Globus pallidus (tissue), 1 donor: ENCODE data around the gene TGFBR2.

Experiments used
- DNase-seq: peaks from one replicate; pipeline ENCODE4 v3.0.0-alpha.2; 2015; ENCODE audit warnings: low spot score

Gene TGFBR2

GRCh38 chr3:30602946-30603345 is 3.5 kb upstream of the TGFBR2 start:
- DNase-seq: no peak

GRCh38 chr3:30604093-30604492 is 2.3 kb upstream of the TGFBR2 start:
- peak; percentile 43 for DNase-seq

GRCh38 chr3:30604558-30604957 is 1.8 kb upstream of the TGFBR2 start:
- peak; percentile 38 for DNase-seq

GRCh38 chr3:30605005-30605404 is 1.4 kb upstream of the TGFBR2 start:
- DNase-seq: no peak

- DNase-seq: no peak
Observed at GRCh38 chr3:30605706-30606300, 598 bp upstream of the TGFBR2 start.

- DNase-seq: no peak
Observed at GRCh38 chr3:30607032-30607833, 832 bp downstream of the TGFBR2 start.

- no peak for DNase-seq
Observed at GRCh38 chr3:30608598-30608947, 2.2 kb downstream of the TGFBR2 start.

GRCh38 chr3:30609930-30610701 is 3.7 kb downstream of the TGFBR2 start:
- no peak for DNase-seq

GRCh38 chr3:30610702-30611368 is 4.4 kb downstream of the TGFBR2 start:
- DNase-seq: no peak

GRCh38 chr3:30611613-30612436 is 5.4 kb downstream of the TGFBR2 start:
- no peak for DNase-seq

GRCh38 chr3:30612437-30613132 is 6.2 kb downstream of the TGFBR2 start:
- DNase-seq: no peak

GRCh38 chr3:30613133-30613825 is 6.9 kb downstream of the TGFBR2 start:
- DNase-seq: no peak

GRCh38 chr3:30614373-30614772 is 8.0 kb downstream of the TGFBR2 start:
- no peak for DNase-seq

- DNase-seq: no peak
Observed at GRCh38 chr3:30614943-30615342, 8.5 kb downstream of the TGFBR2 start.

GRCh38 chr3:30615615-30616346 is 9.4 kb downstream of the TGFBR2 start:
- no peak for DNase-seq

GRCh38 chr3:30616347-30617027 is 10.1 kb downstream of the TGFBR2 start:
- no peak for DNase-seq

- DNase-seq: no peak
Observed at GRCh38 chr3:30617069-30617468, 10.7 kb downstream of the TGFBR2 start.

- DNase-seq: no peak
Observed at GRCh38 chr3:30617653-30618052, 11.3 kb downstream of the TGFBR2 start.

- DNase-seq: no peak
Observed at GRCh38 chr3:30618526-30618925, 12.1 kb downstream of the TGFBR2 start.
